ENCODE data around the gene KIAA1549. TPM values are rescaled to one million over a fixed set of nuclear protein-coding genes. Genes with fewer than 3 reads are reported as not detected.

KIAA1549 gene
- total RNA-seq, 1 experiment from 2014 or later: 14.1 TPM

GRCh38 chr7:138911007-138911406 lies 70.2 kb downstream of the KIAA1549 start:
- in situ Hi-C loops (cut with HindIII; ENCODE audit: low pct_unique_long_range_greater_than_20kb, low sequenced_read_pairs): no loop called here

DNA sequence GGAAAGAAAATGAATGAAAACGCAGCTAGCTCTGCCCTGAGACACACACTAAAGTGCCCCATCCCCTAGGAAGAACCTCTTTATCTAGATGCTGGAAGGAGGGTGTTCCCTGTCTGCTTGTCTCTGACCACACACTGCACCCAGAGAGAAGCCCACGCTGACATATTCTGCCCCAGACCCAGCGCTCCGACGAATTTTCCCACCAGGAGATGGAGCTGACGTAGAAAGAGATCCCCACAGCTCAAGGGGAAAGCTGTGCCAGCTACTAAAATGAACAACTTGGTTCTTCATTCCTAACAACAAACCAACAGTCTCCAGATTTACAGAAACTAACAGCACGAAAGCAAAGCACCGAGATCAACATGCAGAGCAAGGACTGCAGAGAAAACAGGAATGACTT lies 73.3 kb downstream of the KIAA1549 start:
- no peak for DNase-seq (ENCODE audit: low read depth, low spot score)
- Histone ChIP-seq H3K9me3 (ENCODE audit: control insufficient read depth, insufficient read depth, low read depth, low read length) (no peaks in the 10 kb centered on the region), H3K4me3 (ENCODE audit: low read depth in 2 of 2, low read length in 2 of 2) (no peak overlapping the region), H3K27me3 (ENCODE audit: control insufficient read depth, insufficient read depth, low read length) (no peaks in the 10 kb centered on the region), H3K4me1 (ENCODE audit: control insufficient read depth, insufficient read depth, low read length) (no peaks in the 10 kb centered on the region), H3K27ac (ENCODE audit: low read length) (no peak overlapping the region), H3K36me3 (ENCODE audit: control insufficient read depth, insufficient read depth, low read length) (no peaks in the 10 kb centered on the region)
- CTCF ChIA-PET: no interaction called here
- in situ Hi-C loops (cut with HindIII; ENCODE audit: low pct_unique_long_range_greater_than_20kb, low sequenced_read_pairs): no loop called here
- intact Hi-C loops (cut with micrococcal nuclease; ENCODE audit: unreplicated experiment): no loop called here
- no peak for ATAC-seq
- POLR2A ChIA-PET: no interaction called here
- BruUV-seq (replicated peaks): no TSS peak
- TF ChIP-seq, protein P1, sequence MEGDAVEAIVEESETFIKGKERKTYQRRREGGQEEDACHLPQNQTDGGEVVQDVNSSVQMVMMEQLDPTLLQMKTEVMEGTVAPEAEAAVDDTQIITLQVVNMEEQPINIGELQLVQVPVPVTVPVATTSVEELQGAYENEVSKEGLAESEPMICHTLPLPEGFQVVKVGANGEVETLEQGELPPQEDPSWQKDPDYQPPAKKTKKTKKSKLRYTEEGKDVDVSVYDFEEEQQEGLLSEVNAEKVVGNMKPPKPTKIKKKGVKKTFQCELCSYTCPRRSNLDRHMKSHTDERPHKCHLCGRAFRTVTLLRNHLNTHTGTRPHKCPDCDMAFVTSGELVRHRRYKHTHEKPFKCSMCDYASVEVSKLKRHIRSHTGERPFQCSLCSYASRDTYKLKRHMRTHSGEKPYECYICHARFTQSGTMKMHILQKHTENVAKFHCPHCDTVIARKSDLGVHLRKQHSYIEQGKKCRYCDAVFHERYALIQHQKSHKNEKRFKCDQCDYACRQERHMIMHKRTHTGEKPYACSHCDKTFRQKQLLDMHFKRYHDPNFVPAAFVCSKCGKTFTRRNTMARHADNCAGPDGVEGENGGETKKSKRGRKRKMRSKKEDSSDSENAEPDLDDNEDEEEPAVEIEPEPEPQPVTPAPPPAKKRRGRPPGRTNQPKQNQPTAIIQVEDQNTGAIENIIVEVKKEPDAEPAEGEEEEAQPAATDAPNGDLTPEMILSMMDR (IDR thresholded peaks at IDR 0.05): no peak
- TF ChIP-seq POLR2AphosphoS5 (IDR thresholded peaks at IDR 0.05; ENCODE audit: low read depth, low read length): no peak

More at GRCh38 chr7:138911007-138911406, 70.2 kb downstream of the KIAA1549 start:
- H3K4me1 ChIP-seq (ENCODE audit: control insufficient read depth, insufficient read depth, low read length): no peaks in the 10 kb centered on the region
- POLR2A ChIA-PET: interaction anchor here (0.6 kb wide), 1 partner anchor 759 kb away, joined by 3 read pairs; no protein-coding TSS in a partner anchor
- CTCF ChIA-PET: no interaction called here
- BruUV-seq (replicated peaks): no TSS peak
- ATAC-seq: no peak
- H3K27ac ChIP-seq (ENCODE audit: low read length): no peak overlapping the region
- no peaks in the 10 kb centered on the region for H3K36me3 ChIP-seq (ENCODE audit: control insufficient read depth, insufficient read depth, low read length)
- H3K4me3 ChIP-seq (ENCODE audit: low read depth in 2 of 2, low read length in 2 of 2): no peak overlapping the region
- DNase-seq (ENCODE audit: low read depth, low spot score): no peak
- no peaks in the 10 kb centered on the region for H3K27me3 ChIP-seq (ENCODE audit: control insufficient read depth, insufficient read depth, low read length)
- intact Hi-C loops (cut with micrococcal nuclease; ENCODE audit: unreplicated experiment): no loop called here
- no peak for TF ChIP-seq SIN3A (IDR thresholded peaks at IDR 0.05; ENCODE audit: borderline replicate concordance, insufficient read depth, low read depth, low read length)
- H3K9me3 ChIP-seq (ENCODE audit: control insufficient read depth, insufficient read depth, low read depth, low read length): no peaks in the 10 kb centered on the region

- ChIA-PET CTCF (no interaction called here), POLR2A (no interaction called here)
- intact Hi-C loops (cut with micrococcal nuclease; ENCODE audit: unreplicated experiment) (no loop called here), in situ Hi-C loops (cut with HindIII; ENCODE audit: low pct_unique_long_range_greater_than_20kb, low sequenced_read_pairs) (no loop called here)
- BruUV-seq (replicated peaks): no TSS peak
- DNase-seq (ENCODE audit: low read depth, low spot score): no peak
- Histone ChIP-seq H3K9me3 (ENCODE audit: control insufficient read depth, insufficient read depth, low read depth, low read length) (no peaks in the 10 kb centered on the region), H3K27ac (ENCODE audit: low read length) (no peak overlapping the region), H3K4me3 (ENCODE audit: low read depth in 2 of 2, low read length in 2 of 2) (no peak overlapping the region), H3K36me3 (ENCODE audit: control insufficient read depth, insufficient read depth, low read length) (no peaks in the 10 kb centered on the region), H3K4me1 (ENCODE audit: control insufficient read depth, insufficient read depth, low read length) (no peaks in the 10 kb centered on the region), H3K27me3 (ENCODE audit: control insufficient read depth, insufficient read depth, low read length) (no peaks in the 10 kb centered on the region)
- ATAC-seq: no peak
- TF ChIP-seq SIN3A (IDR thresholded peaks at IDR 0.05; ENCODE audit: borderline replicate concordance, insufficient read depth, low read depth, low read length): no peak
- TF ChIP-seq, protein P2, sequence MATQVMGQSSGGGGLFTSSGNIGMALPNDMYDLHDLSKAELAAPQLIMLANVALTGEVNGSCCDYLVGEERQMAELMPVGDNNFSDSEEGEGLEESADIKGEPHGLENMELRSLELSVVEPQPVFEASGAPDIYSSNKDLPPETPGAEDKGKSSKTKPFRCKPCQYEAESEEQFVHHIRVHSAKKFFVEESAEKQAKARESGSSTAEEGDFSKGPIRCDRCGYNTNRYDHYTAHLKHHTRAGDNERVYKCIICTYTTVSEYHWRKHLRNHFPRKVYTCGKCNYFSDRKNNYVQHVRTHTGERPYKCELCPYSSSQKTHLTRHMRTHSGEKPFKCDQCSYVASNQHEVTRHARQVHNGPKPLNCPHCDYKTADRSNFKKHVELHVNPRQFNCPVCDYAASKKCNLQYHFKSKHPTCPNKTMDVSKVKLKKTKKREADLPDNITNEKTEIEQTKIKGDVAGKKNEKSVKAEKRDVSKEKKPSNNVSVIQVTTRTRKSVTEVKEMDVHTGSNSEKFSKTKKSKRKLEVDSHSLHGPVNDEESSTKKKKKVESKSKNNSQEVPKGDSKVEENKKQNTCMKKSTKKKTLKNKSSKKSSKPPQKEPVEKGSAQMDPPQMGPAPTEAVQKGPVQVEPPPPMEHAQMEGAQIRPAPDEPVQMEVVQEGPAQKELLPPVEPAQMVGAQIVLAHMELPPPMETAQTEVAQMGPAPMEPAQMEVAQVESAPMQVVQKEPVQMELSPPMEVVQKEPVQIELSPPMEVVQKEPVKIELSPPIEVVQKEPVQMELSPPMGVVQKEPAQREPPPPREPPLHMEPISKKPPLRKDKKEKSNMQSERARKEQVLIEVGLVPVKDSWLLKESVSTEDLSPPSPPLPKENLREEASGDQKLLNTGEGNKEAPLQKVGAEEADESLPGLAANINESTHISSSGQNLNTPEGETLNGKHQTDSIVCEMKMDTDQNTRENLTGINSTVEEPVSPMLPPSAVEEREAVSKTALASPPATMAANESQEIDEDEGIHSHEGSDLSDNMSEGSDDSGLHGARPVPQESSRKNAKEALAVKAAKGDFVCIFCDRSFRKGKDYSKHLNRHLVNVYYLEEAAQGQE (IDR thresholded peaks at IDR 0.05; ENCODE audit: insufficient read depth in 1 of 2, low read depth in 2 of 2, low read length in 1 of 2): no peak
- TF ChIP-seq POLR2AphosphoS5 (IDR thresholded peaks at IDR 0.05; ENCODE audit: low read depth, low read length): no peak
These were observed 73.9 kb downstream of the KIAA1549 start for GRCh38 chr7:138907201-138907847.
